ENCODE results near the gene SEPTIN2. TPM values are rescaled to one million over a fixed set of nuclear protein-coding genes. Genes with fewer than 3 reads are reported as not detected.
"Not testable (repeated sequence)": the region's sequence is repeated elsewhere in the genome, so short reads cannot be mapped to it uniquely, and the experiment has no call there.

SEPTIN2 gene
- total RNA-seq, 1 donor from 2014 or later, result 487 TPM

DNA sequence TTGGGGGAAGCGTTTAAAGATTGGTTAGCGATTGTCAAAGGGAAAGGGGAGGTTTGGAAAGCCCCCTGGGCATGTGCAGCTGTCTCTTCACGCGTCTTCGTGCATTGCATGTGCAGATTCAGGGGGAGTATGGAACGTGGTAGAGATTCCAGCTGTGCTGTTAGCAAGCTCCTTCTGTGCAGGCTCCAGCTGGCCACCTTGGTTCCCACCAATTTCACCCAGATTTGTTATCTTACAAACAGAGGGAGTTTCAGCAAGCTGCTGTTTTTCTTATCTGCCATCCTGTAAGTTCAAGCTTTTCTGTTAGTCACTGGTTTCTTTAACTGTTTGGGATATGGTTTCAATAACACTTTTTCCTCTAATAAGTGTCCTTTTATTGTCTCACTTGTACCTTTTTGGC lies 70.8 kb downstream of the SEPTIN2 start:
- H3K4me3 Mint-ChIP-seq (ENCODE audit: unreplicated experiment), result no peak overlapping the region
- H3K9me3 Mint-ChIP-seq (ENCODE audit: unreplicated experiment), result no peaks in the 10 kb centered on the region
- no peaks in the 10 kb centered on the region for H3K4me1 Mint-ChIP-seq (ENCODE audit: unreplicated experiment)
- no peak overlapping the region for H3K27ac Mint-ChIP-seq (ENCODE audit: unreplicated experiment)
- H3K27me3 Mint-ChIP-seq (ENCODE audit: unreplicated experiment), result peaks cover 1% of the 10 kb centered on the region
- DNase-seq (ENCODE audit: low spot score), result no peak
- TF ChIP-seq, protein P1, sequence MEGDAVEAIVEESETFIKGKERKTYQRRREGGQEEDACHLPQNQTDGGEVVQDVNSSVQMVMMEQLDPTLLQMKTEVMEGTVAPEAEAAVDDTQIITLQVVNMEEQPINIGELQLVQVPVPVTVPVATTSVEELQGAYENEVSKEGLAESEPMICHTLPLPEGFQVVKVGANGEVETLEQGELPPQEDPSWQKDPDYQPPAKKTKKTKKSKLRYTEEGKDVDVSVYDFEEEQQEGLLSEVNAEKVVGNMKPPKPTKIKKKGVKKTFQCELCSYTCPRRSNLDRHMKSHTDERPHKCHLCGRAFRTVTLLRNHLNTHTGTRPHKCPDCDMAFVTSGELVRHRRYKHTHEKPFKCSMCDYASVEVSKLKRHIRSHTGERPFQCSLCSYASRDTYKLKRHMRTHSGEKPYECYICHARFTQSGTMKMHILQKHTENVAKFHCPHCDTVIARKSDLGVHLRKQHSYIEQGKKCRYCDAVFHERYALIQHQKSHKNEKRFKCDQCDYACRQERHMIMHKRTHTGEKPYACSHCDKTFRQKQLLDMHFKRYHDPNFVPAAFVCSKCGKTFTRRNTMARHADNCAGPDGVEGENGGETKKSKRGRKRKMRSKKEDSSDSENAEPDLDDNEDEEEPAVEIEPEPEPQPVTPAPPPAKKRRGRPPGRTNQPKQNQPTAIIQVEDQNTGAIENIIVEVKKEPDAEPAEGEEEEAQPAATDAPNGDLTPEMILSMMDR (IDR thresholded peaks at IDR 0.05; ENCODE audit: unreplicated experiment), result no peak
- no peaks in the 10 kb centered on the region for H3K36me3 Mint-ChIP-seq (ENCODE audit: low read depth, unreplicated experiment)

DNA sequence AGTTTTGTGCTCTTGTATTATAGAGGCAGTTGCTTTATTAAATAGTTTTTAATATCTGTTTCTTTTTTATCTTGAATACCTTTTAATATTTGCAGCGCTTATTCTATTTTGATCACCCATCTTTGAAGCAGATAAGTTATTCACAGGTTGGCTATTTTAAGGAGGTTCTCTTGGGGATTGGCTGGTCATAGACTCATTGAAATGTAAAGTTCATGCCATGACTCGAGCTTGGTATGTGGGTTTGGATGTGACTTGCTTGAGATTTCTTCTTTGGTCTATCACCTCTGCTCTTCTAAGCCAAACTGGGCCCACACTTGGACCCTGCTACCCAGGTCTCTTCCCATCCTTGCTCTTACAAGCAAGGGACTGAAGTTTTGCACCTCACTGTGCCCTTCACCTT lies 74.0 kb downstream of the SEPTIN2 start:
- no peak for DNase-seq (ENCODE audit: low spot score)
- Mint-ChIP-seq H3K27me3 (ENCODE audit: unreplicated experiment) (peaks cover 3% of the 10 kb centered on the region), H3K36me3 (ENCODE audit: low read depth, unreplicated experiment) (no peaks in the 10 kb centered on the region), H3K4me3 (ENCODE audit: unreplicated experiment) (no peak overlapping the region), H3K27ac (ENCODE audit: unreplicated experiment) (no peak overlapping the region), H3K9me3 (ENCODE audit: unreplicated experiment) (no peaks in the 10 kb centered on the region), H3K4me1 (ENCODE audit: unreplicated experiment) (no peaks in the 10 kb centered on the region)
- TF ChIP-seq, protein P1 (IDR thresholded peaks at IDR 0.05; ENCODE audit: unreplicated experiment), result no peak

DNA sequence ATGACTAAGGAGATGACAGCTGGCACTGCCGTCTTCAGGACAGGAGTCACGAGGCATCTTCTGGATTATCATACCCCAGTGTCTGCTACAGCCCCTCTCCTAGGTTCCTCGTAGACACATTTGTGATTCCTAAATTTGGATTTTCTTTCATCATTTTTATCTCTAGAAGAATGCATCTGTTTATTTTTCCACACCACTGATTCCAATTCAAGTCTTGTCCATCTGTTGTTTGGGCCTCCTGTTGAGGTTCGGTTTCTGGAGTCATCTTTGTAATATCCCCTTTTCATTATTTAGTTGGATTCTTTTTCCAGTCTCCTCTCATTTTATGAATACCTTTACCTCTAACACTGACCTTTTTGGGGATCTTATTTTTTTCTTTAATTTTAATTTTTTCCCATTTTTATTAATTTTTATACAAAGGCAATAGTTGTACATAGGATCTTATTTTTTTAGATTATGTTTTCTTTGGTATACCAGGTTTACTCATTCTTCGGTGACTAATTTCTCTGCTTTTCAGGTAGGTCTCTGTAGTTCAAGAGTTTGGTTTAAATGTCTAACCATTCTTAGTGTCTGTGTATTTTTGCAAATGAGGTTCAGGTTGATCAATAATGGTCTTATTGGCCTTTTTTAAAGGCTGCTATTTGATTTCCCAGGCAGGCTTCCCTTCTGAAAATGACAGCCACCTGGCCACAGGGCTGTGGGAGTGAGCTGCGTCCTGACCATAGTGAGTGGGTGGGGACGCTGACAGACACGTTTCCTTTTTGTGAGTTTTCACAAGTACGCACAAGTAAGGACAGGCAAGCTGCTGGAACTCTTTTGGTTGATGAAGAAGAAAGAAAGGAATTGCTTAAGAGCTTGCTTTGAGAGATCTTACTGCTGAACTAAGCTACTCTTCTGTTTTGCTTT lies 74.8 kb downstream of the SEPTIN2 start:
- TF ChIP-seq, protein P1 (IDR thresholded peaks at IDR 0.05; ENCODE audit: unreplicated experiment), result no peak
- H3K4me1 Mint-ChIP-seq (ENCODE audit: unreplicated experiment), result no peaks in the 10 kb centered on the region
- no peak overlapping the region for H3K27ac Mint-ChIP-seq (ENCODE audit: unreplicated experiment)
- no peaks in the 10 kb centered on the region for H3K36me3 Mint-ChIP-seq (ENCODE audit: low read depth, unreplicated experiment)
- DNase-seq (ENCODE audit: low spot score), result no peak
- H3K9me3 Mint-ChIP-seq (ENCODE audit: unreplicated experiment), result no peaks in the 10 kb centered on the region
- H3K27me3 Mint-ChIP-seq (ENCODE audit: unreplicated experiment), result peaks cover 3% of the 10 kb centered on the region
- H3K4me3 Mint-ChIP-seq (ENCODE audit: unreplicated experiment), result no peak overlapping the region

DNA sequence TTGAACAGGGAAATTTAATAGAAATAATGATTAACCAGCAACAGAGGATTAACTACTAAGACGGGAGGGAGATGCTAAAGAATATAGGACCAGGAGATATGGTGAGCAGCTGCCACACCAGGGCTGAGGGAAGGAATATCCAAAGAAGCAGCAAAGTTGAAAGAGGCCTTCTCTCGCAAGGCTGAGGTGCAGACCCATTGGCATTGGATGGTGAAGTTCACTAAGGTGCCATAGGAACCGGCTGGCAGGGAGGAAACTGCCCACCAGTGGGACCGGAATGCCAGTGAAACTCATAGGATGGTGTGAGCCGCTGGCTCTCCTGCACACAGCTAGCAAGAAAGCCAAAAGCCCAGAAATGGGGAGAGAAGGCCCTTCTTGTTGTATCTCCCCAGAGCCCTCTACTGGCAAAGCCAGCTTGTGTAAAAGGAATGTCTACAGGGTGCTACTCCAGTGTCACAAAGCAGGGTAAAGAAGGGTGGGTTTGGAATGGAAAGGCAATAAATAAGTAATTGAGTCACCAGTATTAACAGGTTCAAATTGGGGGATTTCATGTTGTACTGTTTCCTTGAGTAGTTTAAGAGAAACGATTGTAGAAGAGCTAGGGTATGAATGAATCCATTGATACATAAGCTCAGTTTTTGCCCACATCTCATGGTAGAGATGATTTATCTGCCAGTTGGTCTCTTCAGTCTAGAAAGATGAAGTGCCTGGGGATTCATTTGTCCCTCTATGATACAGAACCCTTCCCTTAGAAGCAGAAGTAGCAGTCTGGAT lies 76.4 kb downstream of the SEPTIN2 start:
- Mint-ChIP-seq H3K4me1 (ENCODE audit: unreplicated experiment) (no peaks in the 10 kb centered on the region), H3K36me3 (ENCODE audit: low read depth, unreplicated experiment) (no peaks in the 10 kb centered on the region), H3K27me3 (ENCODE audit: unreplicated experiment) (peaks cover 3% of the 10 kb centered on the region), H3K4me3 (ENCODE audit: unreplicated experiment) (no peak overlapping the region), H3K9me3 (ENCODE audit: unreplicated experiment) (no peaks in the 10 kb centered on the region), H3K27ac (ENCODE audit: unreplicated experiment) (no peak overlapping the region)
- TF ChIP-seq, protein P1 (IDR thresholded peaks at IDR 0.05; ENCODE audit: unreplicated experiment), result no peak
- peak; percentile 27 for DNase-seq (ENCODE audit: low spot score)

DNA sequence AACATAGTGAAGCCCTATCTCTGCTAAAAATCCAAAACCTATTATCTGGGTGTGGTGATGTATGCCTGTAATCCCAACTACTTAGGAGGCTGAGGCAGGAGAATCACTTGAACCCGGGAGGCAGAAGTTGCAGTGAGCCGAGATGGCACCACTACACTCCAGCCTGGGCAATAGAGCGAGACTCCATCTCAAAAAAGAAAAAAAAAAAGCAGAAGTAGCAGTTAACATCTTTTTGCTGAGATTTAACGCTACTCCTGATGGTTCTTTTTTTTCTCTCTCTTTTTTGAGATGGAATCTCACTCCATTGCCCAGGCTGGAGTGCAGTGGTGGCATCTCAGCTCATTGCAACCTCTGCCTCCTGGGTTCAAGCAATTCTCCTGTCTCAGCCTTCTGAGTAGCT lies 77.0 kb downstream of the SEPTIN2 start:
- H3K27ac Mint-ChIP-seq (ENCODE audit: unreplicated experiment); H3K27me3 Mint-ChIP-seq (ENCODE audit: unreplicated experiment); DNase-seq (ENCODE audit: low spot score); H3K9me3 Mint-ChIP-seq (ENCODE audit: unreplicated experiment); H3K36me3 Mint-ChIP-seq (ENCODE audit: low read depth, unreplicated experiment); H3K4me3 Mint-ChIP-seq (ENCODE audit: unreplicated experiment); H3K4me1 Mint-ChIP-seq (ENCODE audit: unreplicated experiment): not testable (repeated sequence)
